Endothelial cell of umbilical vein (primary cell): ENCODE measurements around the gene RAC3. TPM values are rescaled to one million over a fixed set of nuclear protein-coding genes. Genes with fewer than 3 reads are reported as not detected.

ENCODE experiments used
- BruUV-seq: library from RNA; stranded (reverse); fragments of 400-500 nt; replicated peaks from 2 replicates; lab custom pipeline; 2021; lab: Mats Ljungman, UMichigan
- CTCF ChIA-PET: fragments of 300-600, 350-600 bp; sonication (Branson Sonifier 250); formaldehyde crosslinking; loops from one replicate; lab custom pipeline; 2021; ENCODE audit warnings: antibody characterized with exemption, inconsistent platforms; lab: Charles Lee
- POLR2A ChIA-PET: fragments of 300-600, 350-600 bp; sonication (Branson Sonifier 250); formaldehyde crosslinking; loops from one replicate; lab custom pipeline; 2021; ENCODE audit warnings: antibody characterized with exemption, inconsistent platforms; lab: Charles Lee
- DNase-seq: peaks from one replicate; pipeline ENCODE4 v3.0.0-alpha.2; 2011; ENCODE audit warnings: low read depth, low spot score
- FAIRE-seq: peaks from 2 replicates; lab custom pipeline; 2011; peaks lifted over from hg19 to GRCh38; lab: Jason Lieb, UNC
- H2AFZ ChIP-seq: 2 replicates; pipeline ENCODE4 v1.6.0; 2012; ENCODE audit warnings: low read depth, low read length, control low read depth, inconsistent platforms
- H3K27ac ChIP-seq: 2 replicates; pipeline ENCODE4 v1.5.1; 2011; ENCODE audit warnings: low read depth, mild to moderate bottlenecking, control low read depth, low read length, moderate library complexity; ENCODE audit not compliant: insufficient read depth
- H3K27me3 ChIP-seq, 2 experiments: 2 replicates each; pipeline versions ENCODE4 v1.6.0 to v1.6.1; 2011; ENCODE audit warnings: low read length in 2 of 2, mixed read lengths in 1 of 2; ENCODE audit not compliant: control insufficient read depth in 2 of 2, insufficient read depth in 2 of 2
- H3K36me3 ChIP-seq, 2 experiments: 2 replicates in 1 of 2; 3 replicates in 1 of 2; pipeline ENCODE4 v1.5.1; 2011; ENCODE audit warnings: low read length in 2 of 2, mild to moderate bottlenecking in 1 of 2, moderate library complexity in 1 of 2; ENCODE audit not compliant: control insufficient read depth in 2 of 2, insufficient read depth in 2 of 2; ENCODE audit errors: extremely low read depth in 1 of 2
- H3K4me1 ChIP-seq: 3 replicates; pipeline ENCODE4 v1.5.1; 2011; ENCODE audit warnings: mild to moderate bottlenecking, low read length; ENCODE audit not compliant: control insufficient read depth, insufficient read depth; ENCODE audit errors: extremely low read depth
- H3K4me2 ChIP-seq: 2 replicates; pipeline ENCODE4 v1.6.1; 2011; ENCODE audit warnings: low read length, control low read depth, mixed read lengths; ENCODE audit not compliant: insufficient read depth
- H3K4me3 ChIP-seq, 3 experiments: fragments of 200-600 bp in 1 of 3; sonication (generic), shearing (Covaris generic) in 1 of 3; replicated peaks in 1 of 3; 2 replicates each; pipeline ENCODE4 v1.5.1; 2011 to 2016; ENCODE audit warnings: control low read depth in 3 of 3, low read length in 3 of 3, mild to moderate bottlenecking in 2 of 3, inconsistent platforms in 1 of 3, low read depth in 1 of 3, moderate library complexity in 1 of 3; ENCODE audit not compliant: insufficient read depth in 1 of 3
- H3K79me2 ChIP-seq: 2 replicates; pipeline ENCODE4 v1.6.0; 2012; ENCODE audit warnings: low read length, inconsistent platforms; ENCODE audit not compliant: control insufficient read depth, insufficient read depth
- H3K9ac ChIP-seq: replicated peaks from 2 replicates; pipeline ENCODE3; 2011; ENCODE audit warnings: low read length, control low read depth; ENCODE audit not compliant: insufficient read depth; ENCODE audit errors: extremely low read depth
- H3K9me1 ChIP-seq: replicated peaks from 3 replicates; pipeline ENCODE4 v1.6.0; 2011; ENCODE audit warnings: mild to moderate bottlenecking, low read length; ENCODE audit not compliant: control insufficient read depth, insufficient read depth; ENCODE audit errors: extremely low read depth
- H3K9me3 ChIP-seq: replicated peaks from 2 replicates; pipeline ENCODE4 v1.5.1; 2012; ENCODE audit warnings: low read length, inconsistent platforms; ENCODE audit not compliant: control insufficient read depth, insufficient read depth
- H4K20me1 ChIP-seq: replicated peaks from 2 replicates; pipeline ENCODE3; 2011; ENCODE audit warnings: mild to moderate bottlenecking, low read length; ENCODE audit not compliant: control insufficient read depth, insufficient read depth; ENCODE audit errors: extremely low read depth
- CTCF ChIP-seq, 2 donors: IDR thresholded peaks; 1 replicate in 1 of 2; 2 replicates in 1 of 2; pipeline ENCODE4 v1.5.1; 2011; ENCODE audit warnings: low read length in 2 of 2, mild to moderate bottlenecking in 2 of 2, moderate library complexity in 2 of 2, control low read depth in 1 of 2, inconsistent platforms in 1 of 2, low read depth in 1 of 2; ENCODE audit not compliant: insufficient read depth in 1 of 2; ENCODE audit errors: extremely low read depth in 1 of 2
- FOS ChIP-seq: IDR thresholded peaks from 2 replicates; pipeline ENCODE4 v1.6.1; 2011; ENCODE audit warnings: mild to moderate bottlenecking, low read length, moderate library complexity, borderline replicate concordance; ENCODE audit not compliant: insufficient read depth
- POLR2A ChIP-seq: IDR thresholded peaks from 2 replicates; pipeline ENCODE4 v1.6.1; 2012; ENCODE audit warnings: low read depth, mild to moderate bottlenecking, control low read depth, low read length
- POLR2AphosphoS5 ChIP-seq: IDR thresholded peaks from 2 replicates; pipeline ENCODE4 v1.6.1; 2012; ENCODE audit warnings: low read depth, mild to moderate bottlenecking, control low read depth, low read length, moderate library complexity; ENCODE audit not compliant: insufficient read depth
- dilution Hi-C: fragments of 300-500 bp; cut with MboI; formaldehyde crosslinking; loops from one replicate; pipeline ENCODE4 v1.15.0; 2019; ENCODE audit warnings: low sequenced_read_pairs; ENCODE audit not compliant: extremely low pct_ligation_motif_present
- intact Hi-C: fragments of 100-400 bp; cut with micrococcal nuclease; formaldehyde crosslinking; loops from one replicate; pipeline ENCODE4 v1.10.0; 2022
- polyA plus RNA-seq, 4 experiments: library from polyadenylated mRNA; depleted of rRNA in 3 of 4; stranded (reverse) in 3 of 4; unstranded in 1 of 4; fragments of >200 nt; gene quantifications; 2 replicates each; pipeline versions ENCODE4 v1.2.1 to v1.2.3, GENCODE V29; 2011 to 2012; ENCODE audit warnings: missing spikeins in 1 of 4
- total RNA-seq: library from RNA; stranded (reverse); gene quantifications from 2 replicates; pipeline ENCODE4 v1.2.3, GENCODE V29; 2021

RAC3 gene
- total and polyA plus RNA-seq, 2 donors (not counting 3 experiments of a cell fraction or from before 2014, with no cell fraction given), result 34.1 to 56.0 TPM

- DNase-seq (no peak), FAIRE-seq (no peak)
- POLR2A ChIA-PET, result no interaction called here
- BruUV-seq, result no TSS peak
- CTCF ChIA-PET, result interaction anchor here (0.7 to 1.8 kb wide), 3 partner anchors 29 to 40 kb away, joined by 3 to 13 read pairs (median 10); no protein-coding TSS in a partner anchor
- Histone ChIP-seq H3K9me1 (no peaks in the 10 kb centered on the region), H3K79me2 (no peaks in the 10 kb centered on the region), H3K27me3 (no peaks in the 10 kb centered on the region), H3K9ac (no peak overlapping the region), H3K4me1 (peaks cover 2% of the 10 kb centered on the region), H3K36me3 (peaks cover 0 to 4% of the 10 kb centered on the region in 2 experiments), H3K9me3 (no peaks in the 10 kb centered on the region), H4K20me1 (no peaks in the 10 kb centered on the region), H3K4me3 (no peak overlapping the region), H2AFZ (no peak overlapping the region), H3K4me2 (no peak overlapping the region), H3K27ac (no peak overlapping the region)
- intact Hi-C loops (no loop called here), dilution Hi-C loops (no loop called here)
- no peak for TF ChIP-seq CTCF (IDR thresholded peaks at IDR 0.05; ENCODE audit: extremely low read depth in 1 of 2, insufficient read depth in 1 of 2, low read depth in 1 of 2, low read length in 2 of 2)
- no peak for TF ChIP-seq FOS
- TF ChIP-seq POLR2A, result no peak
- TF ChIP-seq POLR2AphosphoS5, result no peak
These were observed 40.4 kb upstream of the RAC3 start for GRCh38 chr17:81990836-81991683.
